Panc1 (cell line): Measurements from ENCODE around the gene SH3BP4. TPM values are rescaled to one million over a fixed set of nuclear protein-coding genes. Genes with fewer than 3 reads are reported as not detected.

Experiments used
- ATAC-seq: fragments of 200-7000 bp; cut with Tn5 transposase; 2 replicates; pipeline ENCODE4 v1.9.1; 2020; ENCODE audit warnings: mild to moderate bottlenecking, moderate library complexity
- BruUV-seq: library from RNA; stranded (reverse); fragments of 400-500 nt; replicated peaks from 2 replicates; lab custom pipeline; 2021; lab: Mats Ljungman, UMichigan
- CTCF ChIA-PET: fragments of 300-600 bp; sonication (Branson Sonifier 250); formaldehyde crosslinking; loops from one replicate; lab custom pipeline; 2022; ENCODE audit warnings: antibody characterized with exemption; lab: Charles Lee
- POLR2A ChIA-PET: fragments of 300-600 bp; sonication (Branson Sonifier 250); formaldehyde crosslinking; loops from one replicate; lab custom pipeline; 2022; ENCODE audit warnings: antibody characterized with exemption; lab: Charles Lee
- DNase-seq: peaks from one replicate; pipeline ENCODE4 v3.0.0-alpha.2; 2010; ENCODE audit warnings: low read depth, low spot score
- H3K27ac ChIP-seq: 2 replicates; pipeline ENCODE4 v1.5.1; 2011; ENCODE audit warnings: mild to moderate bottlenecking, low read length, inconsistent platforms
- H3K27me3 ChIP-seq: fragments of 200-500 bp; sonication (Bioruptor generic); 2 replicates; pipeline ENCODE4 v1.6.0; 2014; ENCODE audit warnings: low read length, inconsistent platforms; ENCODE audit not compliant: control insufficient read depth, insufficient read depth
- H3K36me3 ChIP-seq: fragments of 200-500 bp; sonication (Bioruptor generic); 2 replicates; pipeline ENCODE4 v1.5.1; 2014; ENCODE audit warnings: inconsistent platforms, mild to moderate bottlenecking, low read length, moderate library complexity; ENCODE audit not compliant: control insufficient read depth, insufficient read depth
- H3K4me1 ChIP-seq: 2 replicates; pipeline ENCODE4 v1.5.1; 2011; ENCODE audit warnings: inconsistent platforms, mild to moderate bottlenecking, low read length, moderate library complexity; ENCODE audit not compliant: control insufficient read depth, insufficient read depth
- H3K4me3 ChIP-seq, 2 experiments: 2 replicates each; pipeline ENCODE4 v1.5.1; 2011 to 2012; ENCODE audit warnings: low read depth in 2 of 2, low read length in 2 of 2, mild to moderate bottlenecking in 2 of 2, inconsistent platforms in 1 of 2, moderate library complexity in 1 of 2
- H3K9me3 ChIP-seq: fragments of 200-500 bp; sonication (Bioruptor generic); 2 replicates; pipeline ENCODE4 v1.5.1; 2014; ENCODE audit warnings: low read depth, mild to moderate bottlenecking, inconsistent platforms, low read length, moderate library complexity; ENCODE audit not compliant: control insufficient read depth, insufficient read depth
- POLR2AphosphoS5 ChIP-seq: IDR thresholded peaks from 2 replicates; pipeline ENCODE4 v1.6.1; 2012; ENCODE audit warnings: mild to moderate bottlenecking, low read depth, low read length, moderate library complexity
- REST ChIP-seq, 2 experiments: IDR thresholded peaks; 2 replicates each; pipeline ENCODE4 v1.6.1; 2011 to 2012; ENCODE audit warnings: low read depth in 2 of 2, control low read depth in 1 of 2, low read length in 1 of 2, mild to moderate bottlenecking in 1 of 2, moderate library complexity in 1 of 2; ENCODE audit not compliant: insufficient read depth in 1 of 2
- SIN3A ChIP-seq: IDR thresholded peaks from 2 replicates; pipeline ENCODE4 v1.6.1; 2012; ENCODE audit warnings: low read depth, mild to moderate bottlenecking, low read length, moderate library complexity, borderline replicate concordance; ENCODE audit not compliant: insufficient read depth
- TCF7L2 ChIP-seq: IDR thresholded peaks from 2 replicates; pipeline ENCODE4 v1.6.1; 2011; ENCODE audit warnings: mild to moderate bottlenecking, low read depth, low read length, inconsistent platforms
- in situ Hi-C: cut with HindIII; loops from 2 replicates; pipeline ENCODE4 v1.10.0; 2016; ENCODE audit warnings: low sequenced_read_pairs, low pct_unique_long_range_greater_than_20kb
- intact Hi-C: fragments of 100-400 bp; cut with micrococcal nuclease; formaldehyde crosslinking; loops from one replicate; pipeline ENCODE4 v1.10.0; 2022; ENCODE audit not compliant: unreplicated experiment
- total RNA-seq: library from RNA; stranded (reverse); gene quantifications from one replicate; pipeline ENCODE4 v1.2.1, GENCODE V29; 2021; ENCODE audit not compliant: unreplicated experiment
- TF ChIP-seq, protein P1 (sequence below): fragments of 450-650 bp; IDR thresholded peaks from 2 replicates; pipeline ENCODE4 v1.5.1; 2017; ENCODE audit warnings: mild to moderate bottlenecking

Gene SH3BP4
- total RNA-seq, 1 experiment from 2014 or later = 133 TPM

- Histone ChIP-seq H3K4me3 (no peak overlapping the region), H3K36me3 (no peaks in the 10 kb centered on the region), H3K4me1 (peaks cover 81% of the 10 kb centered on the region), H3K27ac (peak overlapping the region; percentile 90), H3K9me3 (peaks cover 6% of the 10 kb centered on the region; the same call in 1 of the 2 replicates), H3K27me3 (no peaks in the 10 kb centered on the region)
- DNase-seq = no peak
- CTCF ChIA-PET = no interaction called here
- intact Hi-C loops = no loop called here
- TF ChIP-seq REST (IDR thresholded peaks at IDR 0.05; ENCODE audit: insufficient read depth in 1 of 2, low read depth in 2 of 2, low read length in 1 of 2) = no peak
- no peak for TF ChIP-seq TCF7L2
- TF ChIP-seq POLR2AphosphoS5 = no peak; the same call in 1 of the 2 replicates
- no peak for TF ChIP-seq SIN3A
- TF ChIP-seq, protein P1, sequence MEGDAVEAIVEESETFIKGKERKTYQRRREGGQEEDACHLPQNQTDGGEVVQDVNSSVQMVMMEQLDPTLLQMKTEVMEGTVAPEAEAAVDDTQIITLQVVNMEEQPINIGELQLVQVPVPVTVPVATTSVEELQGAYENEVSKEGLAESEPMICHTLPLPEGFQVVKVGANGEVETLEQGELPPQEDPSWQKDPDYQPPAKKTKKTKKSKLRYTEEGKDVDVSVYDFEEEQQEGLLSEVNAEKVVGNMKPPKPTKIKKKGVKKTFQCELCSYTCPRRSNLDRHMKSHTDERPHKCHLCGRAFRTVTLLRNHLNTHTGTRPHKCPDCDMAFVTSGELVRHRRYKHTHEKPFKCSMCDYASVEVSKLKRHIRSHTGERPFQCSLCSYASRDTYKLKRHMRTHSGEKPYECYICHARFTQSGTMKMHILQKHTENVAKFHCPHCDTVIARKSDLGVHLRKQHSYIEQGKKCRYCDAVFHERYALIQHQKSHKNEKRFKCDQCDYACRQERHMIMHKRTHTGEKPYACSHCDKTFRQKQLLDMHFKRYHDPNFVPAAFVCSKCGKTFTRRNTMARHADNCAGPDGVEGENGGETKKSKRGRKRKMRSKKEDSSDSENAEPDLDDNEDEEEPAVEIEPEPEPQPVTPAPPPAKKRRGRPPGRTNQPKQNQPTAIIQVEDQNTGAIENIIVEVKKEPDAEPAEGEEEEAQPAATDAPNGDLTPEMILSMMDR = no peak
- TSS peak; percentile 2 for BruUV-seq
- POLR2A ChIA-PET = no interaction called here
- no peak for ATAC-seq
- in situ Hi-C loops = no loop called here
These were observed 31.4 kb downstream of the SH3BP4 start for GRCh38 chr2:234983011-234983726.

- no peak for DNase-seq
- POLR2A ChIA-PET = interaction anchor here (0.7 kb wide), 2 partner anchors 12 to 104 kb away, joined by 3 to 6 read pairs; no protein-coding TSS in a partner anchor
- H3K4me3 ChIP-seq = no peak overlapping the region
- H3K9me3 ChIP-seq = no peaks in the 10 kb centered on the region
- no peak for ATAC-seq
- in situ Hi-C loops (no loop called here), intact Hi-C loops (no loop called here)
- H3K27me3 ChIP-seq = no peaks in the 10 kb centered on the region
- no peaks in the 10 kb centered on the region for H3K36me3 ChIP-seq
- TF ChIP-seq, protein P1 = no peak
- TF ChIP-seq TCF7L2 (no peak), SIN3A (no peak), POLR2AphosphoS5 (no peak), REST (IDR thresholded peaks at IDR 0.05; ENCODE audit: insufficient read depth in 1 of 2, low read depth in 2 of 2, low read length in 1 of 2) (no peak)
- BruUV-seq = no TSS peak
- CTCF ChIA-PET = no interaction called here
- peaks cover 70% of the 10 kb centered on the region for H3K4me1 ChIP-seq
- H3K27ac ChIP-seq = peak overlapping the region; percentile 44
These were observed 33.9 kb downstream of the SH3BP4 start for GRCh38 chr2:234985608-234986245.
